HEK293 (cell line): ENCODE data around the gene ASB4.

Experiments used
- CTCF ChIA-PET: fragments of 350-600 bp; formaldehyde crosslinking; extraction: SDS; loops from one replicate; lab custom pipeline; 2021; ENCODE audit warnings: antibody characterized with exemption; lab: Yijun Ruan, JAX
- POLR2A ChIA-PET: fragments of 300-600 bp; formaldehyde crosslinking; extraction: SDS; loops from one replicate; lab custom pipeline; 2020; ENCODE audit warnings: antibody characterized with exemption, inconsistent platforms; lab: Yijun Ruan, JAX
- H3K27ac ChIP-seq: fragments of 200-500 bp; sonication (Bioruptor generic); 2 replicates; pipeline ENCODE4 v1.5.1; 2014; ENCODE audit warnings: low read depth, low read length, control low read depth, inconsistent platforms; ENCODE audit errors: extremely low read depth
- H3K36me3 ChIP-seq, 2 experiments: fragments of 200-500 bp in 1 of 2; sonication (Bioruptor generic) in 1 of 2; 1 replicate in 1 of 2; 2 replicates in 1 of 2; pipeline ENCODE4 v1.5.1; 2014 to 2017; ENCODE audit warnings: inconsistent platforms in 2 of 2, low read length in 2 of 2; ENCODE audit not compliant: control insufficient read depth in 2 of 2, insufficient read depth in 1 of 2
- H3K4me1 ChIP-seq: fragments of 200-500 bp; sonication (Bioruptor generic); 2 replicates; pipeline ENCODE4 v1.5.1; 2014; ENCODE audit warnings: mild to moderate bottlenecking, low read length, inconsistent platforms; ENCODE audit not compliant: control insufficient read depth, insufficient read depth
- H3K4me3 ChIP-seq: 2 replicates; pipeline ENCODE4 v1.5.1; 2011; ENCODE audit warnings: low read depth, mild to moderate bottlenecking, control low read depth, low read length, moderate library complexity
- H3K9me3 ChIP-seq: fragments of 200-500 bp; sonication (Bioruptor generic); 2 replicates; pipeline ENCODE4 v1.5.1; 2014; ENCODE audit warnings: low read depth, low read length, inconsistent platforms; ENCODE audit not compliant: control insufficient read depth, insufficient read depth
- PRDM2 ChIP-seq: fragments of 450-650 bp; formaldehyde crosslinking; IDR thresholded peaks from 2 replicates; pipeline ENCODE4 v1.5.1; 2016; ENCODE audit warnings: missing biosample characterization, missing genetic modification characterization, borderline replicate concordance
- ZBTB10 ChIP-seq: fragments of 450-650 bp; formaldehyde crosslinking; IDR thresholded peaks from 2 replicates; pipeline ENCODE4 v1.5.1; 2016; ENCODE audit warnings: missing biosample characterization, missing genetic modification characterization
- ZNF449 ChIP-seq: fragments of 450-650 bp; formaldehyde crosslinking; IDR thresholded peaks from 2 replicates; pipeline ENCODE4 v1.5.1; 2017; ENCODE audit warnings: missing biosample characterization, mild to moderate bottlenecking, missing genetic modification characterization, moderate library complexity
- ZNF514 ChIP-seq: fragments of 450-650 bp; formaldehyde crosslinking; IDR thresholded peaks from 2 replicates; pipeline ENCODE4 v1.5.1; 2016; ENCODE audit warnings: missing biosample characterization, missing genetic modification characterization
- ZNF571 ChIP-seq: fragments of 450-650 bp; formaldehyde crosslinking; IDR thresholded peaks from 2 replicates; pipeline ENCODE4 v1.5.0; 2017; ENCODE audit warnings: missing biosample characterization, missing genetic modification characterization
- ZSCAN4 ChIP-seq: fragments of 450-650 bp; formaldehyde crosslinking; IDR thresholded peaks from 2 replicates; pipeline ENCODE4 v1.5.1; 2017; ENCODE audit warnings: missing biosample characterization, missing genetic modification characterization

The ASB4 gene

GRCh38 chr7:95531605-95532219, 46.0 kb downstream of the ASB4 start:
- POLR2A ChIA-PET: no interaction called here
- H3K4me3 ChIP-seq: no peak overlapping the region
- no peaks in the 10 kb centered on the region for H3K9me3 ChIP-seq
- H3K36me3 ChIP-seq: no peaks in the 10 kb centered on the region
- CTCF ChIA-PET: interaction anchor here (0.6 to 9.5 kb wide), 5 partner anchors 19 to 258 kb away, joined by 3 to 324 read pairs (median 11); no protein-coding TSS in a partner anchor
- no peak for TF ChIP-seq PRDM2 (tag by site-specific recombination)
- TF ChIP-seq ZNF514 (tag by site-specific recombination): no peak
- TF ChIP-seq ZNF571 (tag by site-specific recombination): no peak
- TF ChIP-seq, all 188 proteins: peak for 0
- no peak overlapping the region for H3K27ac ChIP-seq
- H3K4me1 ChIP-seq: no peaks in the 10 kb centered on the region

- POLR2A ChIA-PET: no interaction called here
- CTCF ChIA-PET: interaction anchor here (0.6 to 12.5 kb wide), 5 partner anchors 7 to 1098 kb away, joined by 3 to 87 read pairs (median 19); no protein-coding TSS in a partner anchor
Measured at GRCh38 chr7:95534796-95535195, 49.1 kb downstream of the ASB4 start.

More at GRCh38 chr7:95534796-95535195, 49.1 kb downstream of the ASB4 start:
- H3K4me3 ChIP-seq: no peak overlapping the region
- no peaks in the 10 kb centered on the region for H3K36me3 ChIP-seq
- H3K27ac ChIP-seq: no peak overlapping the region
- H3K4me1 ChIP-seq: no peaks in the 10 kb centered on the region
- no peaks in the 10 kb centered on the region for H3K9me3 ChIP-seq
- TF ChIP-seq ZNF449: peak; percentile 26; the same call in 1 of the 2 replicates
- TF ChIP-seq ZBTB10 (tag by site-specific recombination): no peak
- TF ChIP-seq ZSCAN4 (tag by site-specific recombination): peak; percentile 38; the same call in 1 of the 2 replicates
